ENCODE data around the gene ARID3A.
"Not testable (repeated sequence)": the region's sequence is repeated elsewhere in the genome, so short reads cannot be mapped to it uniquely, and the experiment has no call there.

Gene ARID3A

GRCh38 chr19:1019980-1020867 is 94.4 kb downstream of the ARID3A start:
- TF ChIP-seq POLR2AphosphoS5 (IDR thresholded peaks at IDR 0.05; ENCODE audit: borderline replicate concordance, low read depth, low read length) (no peak), EZH2 (IDR thresholded peaks at IDR 0.05) (no peak), FOXP2 (optimal IDR thresholded peaks at IDR 0.05; ENCODE audit: control extremely low read depth, extremely low read length, insufficient read depth) (no peak)

GRCh38 chr19:1020868-1021425 is 95.1 kb downstream of the ARID3A start, which contains the start of gene TMEM259:
Gene TMEM259, minus strand, starts transcription at chr19:1021123. Its CDS starts 127 bp downstream, at chr19:1020996.
- DNase-seq (ENCODE audit: low read depth, low spot score): peak; percentile 94
- H3K4me3 ChIP-seq: peak within 1 kb of the TSS; percentile 86
- peak within 1 kb of the TSS; percentile 97 for H3K9ac ChIP-seq (ENCODE audit: insufficient read length)
- H3K9me3 ChIP-seq (ENCODE audit: low read depth, low read length): no peaks in the 10 kb centered on the region
- H3K27ac ChIP-seq: peak within 1 kb of the TSS; percentile 96
- no peaks in the 10 kb centered on the region for H3K36me3 ChIP-seq (ENCODE audit: insufficient read depth, low read length)
- TF ChIP-seq FOXP2 (optimal IDR thresholded peaks at IDR 0.05; ENCODE audit: control extremely low read depth, extremely low read length, insufficient read depth) (no peak), POLR2AphosphoS5 (IDR thresholded peaks at IDR 0.05; ENCODE audit: borderline replicate concordance, low read depth, low read length) (peak; percentile 79; the same call in 1 of the 2 replicates)

More at GRCh38 chr19:1019980-1020867, 94.4 kb downstream of the ARID3A start:
- peak overlapping the region; percentile 96 for H3K27ac ChIP-seq
- H3K9me3 ChIP-seq (ENCODE audit: low read depth, low read length): no peaks in the 10 kb centered on the region
- peak overlapping the region; percentile 97 for H3K9ac ChIP-seq (ENCODE audit: insufficient read length)
- no peaks in the 10 kb centered on the region for H3K36me3 ChIP-seq (ENCODE audit: insufficient read depth, low read length)
- no peak for DNase-seq (ENCODE audit: low read depth, low spot score)
- peak overlapping the region; percentile 86 for H3K4me3 ChIP-seq

GRCh38 chr19:1023883-1024188 is 98.0 kb downstream of the ARID3A start:
- H3K4me3 ChIP-seq; H3K9me3 ChIP-seq (ENCODE audit: low read depth, low read length); H3K27ac ChIP-seq; DNase-seq (ENCODE audit: low read depth, low spot score); H3K9ac ChIP-seq (ENCODE audit: insufficient read length); H3K36me3 ChIP-seq (ENCODE audit: insufficient read depth, low read length): not testable (repeated sequence)

- not testable (repeated sequence) for H3K9ac ChIP-seq (ENCODE audit: insufficient read length); H3K9me3 ChIP-seq (ENCODE audit: low read depth, low read length); DNase-seq (ENCODE audit: low read depth, low spot score); H3K36me3 ChIP-seq (ENCODE audit: insufficient read depth, low read length); H3K27ac ChIP-seq; H3K4me3 ChIP-seq
Measured at GRCh38 chr19:1025080-1025479, 99.2 kb downstream of the ARID3A start.

Data from SK-N-MC (cell line).